ENCODE results near the gene TRAPPC11. TPM values are rescaled to one million over a fixed set of nuclear protein-coding genes. Genes with fewer than 3 reads are reported as not detected.

TRAPPC11 gene
- total and polyA plus RNA-seq, 4 donors = 7.6 to 27.9 (median 14.9) TPM

GRCh38 chr4:183610613-183611012 lies 48.5 kb upstream of the TRAPPC11 start:
- no peak for TF ChIP-seq CTCF (IDR thresholded peaks at IDR 0.05; ENCODE audit: low read depth, low read length, missing input control)
- TF ChIP-seq SP1 (IDR thresholded peaks at IDR 0.05) = no peak
- TF ChIP-seq, protein P1, sequence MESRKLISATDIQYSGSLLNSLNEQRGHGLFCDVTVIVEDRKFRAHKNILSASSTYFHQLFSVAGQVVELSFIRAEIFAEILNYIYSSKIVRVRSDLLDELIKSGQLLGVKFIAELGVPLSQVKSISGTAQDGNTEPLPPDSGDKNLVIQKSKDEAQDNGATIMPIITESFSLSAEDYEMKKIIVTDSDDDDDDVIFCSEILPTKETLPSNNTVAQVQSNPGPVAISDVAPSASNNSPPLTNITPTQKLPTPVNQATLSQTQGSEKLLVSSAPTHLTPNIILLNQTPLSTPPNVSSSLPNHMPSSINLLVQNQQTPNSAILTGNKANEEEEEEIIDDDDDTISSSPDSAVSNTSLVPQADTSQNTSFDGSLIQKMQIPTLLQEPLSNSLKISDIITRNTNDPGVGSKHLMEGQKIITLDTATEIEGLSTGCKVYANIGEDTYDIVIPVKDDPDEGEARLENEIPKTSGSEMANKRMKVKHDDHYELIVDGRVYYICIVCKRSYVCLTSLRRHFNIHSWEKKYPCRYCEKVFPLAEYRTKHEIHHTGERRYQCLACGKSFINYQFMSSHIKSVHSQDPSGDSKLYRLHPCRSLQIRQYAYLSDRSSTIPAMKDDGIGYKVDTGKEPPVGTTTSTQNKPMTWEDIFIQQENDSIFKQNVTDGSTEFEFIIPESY (IDR thresholded peaks at IDR 0.05) = no peak
- no peak for TF ChIP-seq NR2F2 (IDR thresholded peaks at IDR 0.05)
- no peak for TF ChIP-seq YY1 (IDR thresholded peaks at IDR 0.05)
- no peak for TF ChIP-seq EGR1 (IDR thresholded peaks at IDR 0.05; ENCODE audit: low read depth in 2 of 2)
- TF ChIP-seq ATF3 (IDR thresholded peaks at IDR 0.05) = no peak
- no peak for TF ChIP-seq RXRA (IDR thresholded peaks at IDR 0.05)
- TF ChIP-seq RAD21 (IDR thresholded peaks at IDR 0.05) = no peak
- TF ChIP-seq FOXA2 (IDR thresholded peaks at IDR 0.05) = no peak
- no peak for TF ChIP-seq TAF1 (conservative IDR thresholded peaks at IDR 0.05)
- no peak for TF ChIP-seq GABPA (IDR thresholded peaks at IDR 0.05 in 1 of 2, conservative IDR thresholded peaks at IDR 0.05 in 1 of 2)
- no peak for TF ChIP-seq JUND (IDR thresholded peaks at IDR 0.05)
- TF ChIP-seq, protein P2, sequence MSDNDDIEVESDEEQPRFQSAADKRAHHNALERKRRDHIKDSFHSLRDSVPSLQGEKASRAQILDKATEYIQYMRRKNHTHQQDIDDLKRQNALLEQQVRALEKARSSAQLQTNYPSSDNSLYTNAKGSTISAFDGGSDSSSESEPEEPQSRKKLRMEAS (IDR thresholded peaks at IDR 0.05) = no peak
- TF ChIP-seq FOXA1 (IDR thresholded peaks at IDR 0.05) = no peak
- TF ChIP-seq, protein P3, sequence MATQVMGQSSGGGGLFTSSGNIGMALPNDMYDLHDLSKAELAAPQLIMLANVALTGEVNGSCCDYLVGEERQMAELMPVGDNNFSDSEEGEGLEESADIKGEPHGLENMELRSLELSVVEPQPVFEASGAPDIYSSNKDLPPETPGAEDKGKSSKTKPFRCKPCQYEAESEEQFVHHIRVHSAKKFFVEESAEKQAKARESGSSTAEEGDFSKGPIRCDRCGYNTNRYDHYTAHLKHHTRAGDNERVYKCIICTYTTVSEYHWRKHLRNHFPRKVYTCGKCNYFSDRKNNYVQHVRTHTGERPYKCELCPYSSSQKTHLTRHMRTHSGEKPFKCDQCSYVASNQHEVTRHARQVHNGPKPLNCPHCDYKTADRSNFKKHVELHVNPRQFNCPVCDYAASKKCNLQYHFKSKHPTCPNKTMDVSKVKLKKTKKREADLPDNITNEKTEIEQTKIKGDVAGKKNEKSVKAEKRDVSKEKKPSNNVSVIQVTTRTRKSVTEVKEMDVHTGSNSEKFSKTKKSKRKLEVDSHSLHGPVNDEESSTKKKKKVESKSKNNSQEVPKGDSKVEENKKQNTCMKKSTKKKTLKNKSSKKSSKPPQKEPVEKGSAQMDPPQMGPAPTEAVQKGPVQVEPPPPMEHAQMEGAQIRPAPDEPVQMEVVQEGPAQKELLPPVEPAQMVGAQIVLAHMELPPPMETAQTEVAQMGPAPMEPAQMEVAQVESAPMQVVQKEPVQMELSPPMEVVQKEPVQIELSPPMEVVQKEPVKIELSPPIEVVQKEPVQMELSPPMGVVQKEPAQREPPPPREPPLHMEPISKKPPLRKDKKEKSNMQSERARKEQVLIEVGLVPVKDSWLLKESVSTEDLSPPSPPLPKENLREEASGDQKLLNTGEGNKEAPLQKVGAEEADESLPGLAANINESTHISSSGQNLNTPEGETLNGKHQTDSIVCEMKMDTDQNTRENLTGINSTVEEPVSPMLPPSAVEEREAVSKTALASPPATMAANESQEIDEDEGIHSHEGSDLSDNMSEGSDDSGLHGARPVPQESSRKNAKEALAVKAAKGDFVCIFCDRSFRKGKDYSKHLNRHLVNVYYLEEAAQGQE (IDR thresholded peaks at IDR 0.05) = no peak
- no peak for TF ChIP-seq HNF4G (IDR thresholded peaks at IDR 0.05)
- TF ChIP-seq HNF4A (conservative IDR thresholded peaks at IDR 0.05) = no peak
- DNase-seq (ENCODE audit: low spot score) = no peak
- Histone ChIP-seq H3K9me3 (ENCODE audit: control insufficient read depth in 4 of 4, low read length in 3 of 4) (no peaks in the 10 kb centered on the region), H3K27ac (ENCODE audit: low read depth in 1 of 2, low read length in 2 of 2) (no peak overlapping the region), H3K4me3 (ENCODE audit: low read depth in 1 of 3, low read length in 3 of 3) (no peak overlapping the region), H3K9ac (ENCODE audit: low read depth in 1 of 2, low read length in 2 of 2) (no peak overlapping the region), H3K27me3 (ENCODE audit: control insufficient read depth in 4 of 4, insufficient read depth in 4 of 4, low read length in 3 of 4) (no peaks in the 10 kb centered on the region), H3K4me1 (ENCODE audit: control insufficient read depth in 4 of 4, insufficient read depth in 4 of 4, low read length in 3 of 4) (no peaks in the 10 kb centered on the region), H3K36me3 (ENCODE audit: control insufficient read depth in 4 of 4, insufficient read depth in 3 of 4, low read depth in 1 of 4, low read length in 3 of 4) (no peaks in the 10 kb centered on the region)
- 78% methylated on average over 7 of the region's 7 CpGs for WGBS

Measured in liver (tissue), 9 donors.